NB4 (cell line): ENCODE data around the gene KRI1.

Source experiments
- DNase-seq: peaks from one replicate; pipeline ENCODE4 v3.0.0; 2010; ENCODE audit warnings: low read depth
- H3K4me3 ChIP-seq: one replicate; pipeline ENCODE4 v1.5.1; 2011; ENCODE audit warnings: mild to moderate bottlenecking, low read depth, low read length, moderate library complexity
- MAX ChIP-seq: IDR thresholded peaks from 2 replicates; pipeline ENCODE4 v1.6.1; 2011; ENCODE audit warnings: low read depth, low read length
- MYC ChIP-seq: IDR thresholded peaks from 2 replicates; pipeline ENCODE4 v1.6.1; 2011; ENCODE audit warnings: low read depth, low read length
- POLR2A ChIP-seq: IDR thresholded peaks from 2 replicates; pipeline ENCODE4 v1.6.1; 2011; ENCODE audit warnings: mild to moderate bottlenecking; ENCODE audit not compliant: insufficient read length; ENCODE audit errors: extremely low read depth
- TF ChIP-seq, protein P1 (sequence below): IDR thresholded peaks from one replicate; pipeline ENCODE4 v1.5.1; 2012; ENCODE audit warnings: low read depth, low read length

Gene KRI1

DNA sequence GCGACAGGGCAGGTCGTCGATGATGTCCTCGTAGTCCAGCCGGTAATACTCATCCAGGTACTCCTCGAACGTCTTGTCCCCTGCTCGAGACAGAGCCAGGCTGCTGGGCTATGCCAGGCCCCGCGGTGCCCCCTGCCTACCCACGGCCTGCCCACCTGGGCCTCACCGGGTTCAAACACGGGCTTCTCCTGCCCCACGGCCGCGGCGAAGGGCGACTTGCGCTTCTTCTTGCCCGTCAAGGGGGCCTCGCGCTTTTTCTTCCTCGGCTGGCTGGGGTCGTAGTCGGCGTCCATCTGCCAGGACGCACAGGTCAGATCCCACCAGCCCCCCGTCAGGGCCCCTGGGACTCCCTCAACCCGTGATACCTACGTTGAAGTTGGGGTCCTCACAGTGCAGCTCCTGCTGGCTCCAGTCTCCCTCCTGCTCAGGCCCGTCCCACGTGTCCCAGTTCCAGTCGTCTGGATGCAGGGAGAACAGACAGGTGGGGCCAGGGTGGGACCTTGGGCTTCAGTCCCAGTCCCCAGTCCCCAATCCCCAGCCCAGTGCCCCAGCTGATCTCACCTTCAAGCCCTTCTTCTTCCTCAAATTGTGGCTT is 8.1 kb downstream of the KRI1 start:
- no peak for DNase-seq
- H3K4me3 ChIP-seq: no peak overlapping the region
- TF ChIP-seq POLR2A (no peak), MYC (no peak), MAX (no peak)
- TF ChIP-seq, protein P1, sequence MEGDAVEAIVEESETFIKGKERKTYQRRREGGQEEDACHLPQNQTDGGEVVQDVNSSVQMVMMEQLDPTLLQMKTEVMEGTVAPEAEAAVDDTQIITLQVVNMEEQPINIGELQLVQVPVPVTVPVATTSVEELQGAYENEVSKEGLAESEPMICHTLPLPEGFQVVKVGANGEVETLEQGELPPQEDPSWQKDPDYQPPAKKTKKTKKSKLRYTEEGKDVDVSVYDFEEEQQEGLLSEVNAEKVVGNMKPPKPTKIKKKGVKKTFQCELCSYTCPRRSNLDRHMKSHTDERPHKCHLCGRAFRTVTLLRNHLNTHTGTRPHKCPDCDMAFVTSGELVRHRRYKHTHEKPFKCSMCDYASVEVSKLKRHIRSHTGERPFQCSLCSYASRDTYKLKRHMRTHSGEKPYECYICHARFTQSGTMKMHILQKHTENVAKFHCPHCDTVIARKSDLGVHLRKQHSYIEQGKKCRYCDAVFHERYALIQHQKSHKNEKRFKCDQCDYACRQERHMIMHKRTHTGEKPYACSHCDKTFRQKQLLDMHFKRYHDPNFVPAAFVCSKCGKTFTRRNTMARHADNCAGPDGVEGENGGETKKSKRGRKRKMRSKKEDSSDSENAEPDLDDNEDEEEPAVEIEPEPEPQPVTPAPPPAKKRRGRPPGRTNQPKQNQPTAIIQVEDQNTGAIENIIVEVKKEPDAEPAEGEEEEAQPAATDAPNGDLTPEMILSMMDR: no peak

DNA sequence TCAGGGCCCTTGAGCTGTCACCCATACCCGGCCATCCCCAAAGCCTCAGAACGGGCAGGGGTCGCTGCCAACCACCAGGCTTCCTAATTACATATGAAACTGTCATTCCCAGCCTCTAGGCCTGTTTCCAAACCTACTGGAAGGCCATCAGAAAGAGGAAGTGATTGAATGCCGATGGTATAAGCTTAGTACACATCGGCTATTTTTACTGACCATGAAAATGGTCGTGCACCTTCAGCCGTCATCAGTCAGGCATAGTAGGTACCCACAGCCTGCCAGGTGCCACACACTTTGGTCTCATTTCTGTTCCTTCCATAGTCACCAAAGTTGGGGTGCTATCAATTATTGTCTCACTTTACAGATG is 10.2 kb downstream of the KRI1 start:
- DNase-seq: peak; percentile 45
- no peak overlapping the region for H3K4me3 ChIP-seq
- TF ChIP-seq, protein P1: no peak
- TF ChIP-seq MYC: no peak
- TF ChIP-seq MAX: no peak
- no peak for TF ChIP-seq POLR2A

GRCh38 chr19:10554760-10555609 is 10.8 kb downstream of the KRI1 start:
- no peak overlapping the region for H3K4me3 ChIP-seq
- DNase-seq: peak; percentile 53
- TF ChIP-seq, protein P1: peak; percentile 21
- TF ChIP-seq POLR2A: no peak

DNA sequence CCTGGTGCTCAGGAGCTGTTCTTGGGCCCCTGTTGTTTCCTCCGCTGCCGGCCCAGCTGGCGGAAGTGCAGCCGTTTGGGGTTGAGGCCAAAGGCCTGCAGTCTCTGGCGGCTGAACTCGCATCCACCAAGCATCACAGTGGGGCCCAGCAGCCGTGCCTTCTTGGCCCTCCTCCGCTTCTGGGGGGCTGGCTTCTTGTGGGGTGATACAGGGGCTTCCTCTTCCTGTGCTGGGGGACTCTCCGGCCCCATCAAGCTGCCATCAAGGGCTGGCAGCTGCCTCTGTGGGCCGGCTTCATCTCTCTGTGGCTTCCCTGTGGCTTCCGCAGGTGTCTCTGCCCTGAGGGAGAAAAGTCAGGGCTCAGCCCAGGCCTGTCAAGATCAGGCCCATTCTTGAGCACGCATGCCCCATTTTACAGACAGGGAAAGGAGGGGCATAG is 11.8 kb downstream of the KRI1 start:
- TF ChIP-seq MAX (no peak), POLR2A (no peak), MYC (no peak)
- TF ChIP-seq, protein P1: no peak
- DNase-seq: peak; percentile 36
- H3K4me3 ChIP-seq: no peak overlapping the region

DNA sequence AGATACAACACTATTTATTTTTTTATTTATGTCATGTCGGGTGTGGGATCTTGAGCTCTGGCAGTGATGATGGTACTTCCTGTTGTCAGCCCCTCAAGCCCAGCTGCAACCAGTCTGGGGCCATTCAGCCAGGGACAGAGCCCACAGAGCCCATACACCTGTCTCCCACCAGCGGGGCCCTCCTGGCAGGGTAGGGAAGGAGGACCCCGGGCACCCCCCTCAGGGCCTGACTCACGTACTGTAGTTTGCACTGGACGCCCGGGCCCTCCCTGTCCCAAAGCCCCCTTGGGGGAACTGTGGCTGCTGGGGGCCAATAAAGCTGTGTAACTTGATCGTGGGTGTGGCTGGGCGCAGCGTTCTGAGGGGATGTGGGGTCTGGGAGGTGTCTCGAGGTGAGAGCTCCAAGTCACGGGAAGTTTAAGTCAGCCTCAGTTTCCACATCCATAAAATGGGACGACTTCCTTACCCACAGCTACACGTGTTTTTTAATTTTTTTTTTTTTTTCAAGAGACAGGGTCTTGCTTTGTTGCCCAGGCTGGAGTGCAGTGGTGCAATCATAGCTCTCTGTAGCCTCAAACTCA is 12.6 kb downstream of the KRI1 start:
- no peak for TF ChIP-seq MAX
- TF ChIP-seq, protein P1: no peak
- no peak for TF ChIP-seq POLR2A
- TF ChIP-seq MYC: no peak
- no peak overlapping the region for H3K4me3 ChIP-seq
- DNase-seq: peak; percentile 57
